ENCODE measurements around the gene ADSL.

The ADSL gene

DNA sequence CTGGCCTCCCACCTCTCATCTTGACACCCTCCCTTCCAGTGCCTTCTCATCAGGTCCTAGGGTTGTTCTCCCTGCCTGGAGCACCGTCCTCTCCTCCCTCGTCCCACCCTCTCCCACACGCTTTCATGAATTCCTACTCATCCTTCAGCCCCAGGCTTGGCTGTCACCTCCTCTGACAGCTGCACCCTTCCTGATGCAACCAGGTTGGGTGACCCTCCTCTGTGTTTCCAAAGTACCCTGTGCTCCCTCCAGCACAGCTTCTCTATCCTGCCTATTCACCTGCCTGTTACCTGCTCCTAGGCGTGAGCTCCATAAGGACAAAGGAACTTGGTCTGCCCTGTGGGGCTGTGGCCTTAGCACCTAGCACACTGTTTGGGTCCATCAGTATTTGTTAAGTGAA lies 82.5 kb downstream of the ADSL start:
- no peak overlapping the region for H3K27ac ChIP-seq
- H3K4me3 ChIP-seq = no peak overlapping the region

DNA sequence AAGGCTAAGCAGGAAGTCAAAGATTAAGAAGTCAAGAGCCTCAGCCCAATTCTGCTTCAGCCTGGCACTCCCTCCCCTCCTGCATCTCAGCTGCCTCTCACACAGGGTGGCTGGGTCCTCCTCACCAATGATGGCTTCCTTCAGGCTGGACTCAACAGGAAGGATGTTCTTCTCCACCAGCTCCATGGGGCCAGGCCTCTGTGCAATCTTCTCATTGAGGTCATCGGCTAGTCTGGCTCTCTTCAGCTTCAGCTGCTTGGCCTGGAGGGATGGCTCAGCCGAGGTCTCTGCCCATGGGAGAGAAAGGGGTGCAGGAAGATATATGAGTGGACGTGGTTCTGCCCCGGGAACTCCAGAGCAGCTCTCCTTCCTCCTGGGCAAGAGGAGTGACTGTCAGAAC lies 83.2 kb downstream of the ADSL start:
- H3K27ac ChIP-seq = no peak overlapping the region
- no peak overlapping the region for H3K4me3 ChIP-seq

DNA sequence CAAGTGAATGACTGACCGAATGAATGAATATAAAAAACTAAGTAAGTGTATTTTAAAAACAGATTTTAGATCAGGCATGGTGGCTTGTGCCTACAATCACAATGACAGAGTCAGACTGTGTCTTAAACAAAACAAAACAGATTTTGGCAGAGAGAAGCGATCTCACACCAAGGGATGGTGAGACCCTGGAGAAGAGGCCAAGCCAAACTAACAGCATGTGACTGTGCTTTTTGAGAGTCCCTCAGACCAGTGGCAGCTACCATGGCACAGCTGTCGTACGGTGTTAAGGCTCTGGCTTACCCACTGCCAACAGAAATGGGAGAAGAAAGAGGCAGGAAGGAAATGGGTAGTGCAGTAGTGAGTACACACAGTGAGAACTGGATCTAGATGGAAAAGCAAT lies 84.7 kb downstream of the ADSL start:
- Histone ChIP-seq H3K27ac (peak overlapping the region in 1 of 21 experiments; percentile 5), H3K4me3 (no peak overlapping the region)

DNA sequence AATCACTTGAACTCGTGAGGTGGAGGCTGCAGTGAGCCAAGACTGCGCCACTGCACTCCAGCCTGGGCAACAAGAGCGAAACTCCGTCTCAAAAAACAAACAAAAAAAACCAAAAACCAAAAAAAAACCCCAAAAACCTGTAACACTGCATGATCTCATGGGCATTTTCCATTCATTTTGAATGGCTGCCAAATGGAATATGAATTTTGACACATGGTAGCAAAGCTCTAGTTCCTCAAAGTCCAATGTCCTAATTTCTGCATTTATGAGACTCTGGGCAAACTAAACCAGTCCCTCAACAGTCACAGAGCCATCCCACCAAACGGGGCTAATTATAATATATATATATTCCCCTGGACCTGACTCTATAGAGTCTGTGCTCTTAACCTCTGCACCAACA lies 85.9 kb downstream of the ADSL start:
- H3K27ac ChIP-seq = peak overlapping the region in 1 of 21 experiments; percentile 40

DNA sequence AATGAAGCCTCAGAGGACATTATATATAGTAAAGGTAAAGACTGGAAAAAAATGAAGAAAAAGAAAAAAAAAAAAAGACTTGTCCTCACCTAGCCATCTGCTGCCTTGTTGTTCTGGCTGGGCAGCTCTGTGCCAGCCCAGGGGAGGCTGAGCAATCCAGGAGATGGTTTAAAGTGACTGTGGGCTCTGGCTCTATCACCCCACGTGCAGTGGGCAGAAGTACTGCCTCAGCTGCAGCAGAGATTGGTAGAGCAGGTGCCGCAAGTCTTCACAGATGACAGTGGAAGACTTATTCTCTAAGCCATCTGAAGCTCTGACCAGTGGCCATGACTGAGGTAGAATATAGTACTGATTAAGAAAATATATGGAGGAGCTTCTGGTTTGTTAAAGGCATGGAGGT lies 86.3 kb downstream of the ADSL start:
- H3K27ac ChIP-seq = peak overlapping the region in 2 of 21 experiments; percentile 2 to 40
- no peak overlapping the region for H3K4me3 ChIP-seq

More for the DNA sequence above, 85.9 kb downstream of the ADSL start:
- H3K4me3 ChIP-seq = no peak overlapping the region

DNA sequence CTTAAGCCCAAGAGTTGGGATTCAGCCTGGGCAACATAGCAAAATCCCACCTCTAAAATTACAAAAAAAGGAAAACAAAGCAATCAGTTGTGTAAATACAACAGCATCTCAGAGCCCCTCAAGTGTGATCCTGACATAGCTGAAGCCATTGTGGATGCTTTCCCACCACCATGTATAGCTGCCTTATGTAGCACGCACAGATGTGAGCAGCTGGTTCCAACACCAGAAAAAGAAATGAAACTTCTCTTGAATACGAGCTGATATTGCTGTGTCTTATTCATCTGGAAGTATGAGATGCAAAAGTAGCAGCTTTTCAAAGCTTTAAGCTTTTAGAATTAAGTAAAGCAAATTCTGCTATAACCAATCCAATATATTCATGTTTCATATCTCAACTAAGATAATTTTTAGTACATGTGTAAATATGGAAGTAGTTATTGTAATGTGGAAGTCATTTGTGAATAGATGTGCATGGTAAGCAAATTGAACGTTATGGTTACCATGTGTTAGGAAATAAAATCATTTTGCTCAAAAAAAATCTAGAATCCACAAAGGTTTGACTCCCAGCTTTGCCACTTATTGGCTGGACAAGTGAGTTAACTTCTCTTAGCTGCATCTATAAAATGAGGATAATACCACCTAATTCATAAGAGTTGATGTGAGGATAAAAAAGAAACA lies 87.3 kb downstream of the ADSL start:
- peak overlapping the region in 5 of 21 experiments; percentile 2 to 75 (median 35) for H3K27ac ChIP-seq
- H3K4me3 ChIP-seq = no peak overlapping the region

DNA sequence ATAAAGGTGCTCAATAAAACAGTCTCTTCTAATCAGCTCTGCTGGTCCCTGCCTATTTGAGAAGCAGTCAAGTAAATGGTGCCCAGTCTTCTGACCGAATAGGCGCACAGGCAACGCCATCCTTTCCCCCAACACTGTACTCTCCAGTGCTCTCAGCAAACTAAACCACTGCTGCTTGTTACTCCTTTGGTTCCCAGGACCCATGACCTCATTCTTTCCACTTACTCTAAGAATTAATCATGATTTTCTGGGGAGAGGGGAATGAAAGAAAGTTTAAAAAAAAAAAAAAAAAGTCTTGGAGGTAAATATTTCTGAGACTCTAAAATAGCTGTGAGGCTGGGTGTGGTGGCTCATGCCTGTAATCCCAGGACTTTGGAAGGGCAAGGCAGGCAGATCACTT lies 87.8 kb downstream of the ADSL start:
- H3K27ac ChIP-seq = peak overlapping the region in 8 of 21 experiments; percentile 2 to 75 (median 38)

DNA sequence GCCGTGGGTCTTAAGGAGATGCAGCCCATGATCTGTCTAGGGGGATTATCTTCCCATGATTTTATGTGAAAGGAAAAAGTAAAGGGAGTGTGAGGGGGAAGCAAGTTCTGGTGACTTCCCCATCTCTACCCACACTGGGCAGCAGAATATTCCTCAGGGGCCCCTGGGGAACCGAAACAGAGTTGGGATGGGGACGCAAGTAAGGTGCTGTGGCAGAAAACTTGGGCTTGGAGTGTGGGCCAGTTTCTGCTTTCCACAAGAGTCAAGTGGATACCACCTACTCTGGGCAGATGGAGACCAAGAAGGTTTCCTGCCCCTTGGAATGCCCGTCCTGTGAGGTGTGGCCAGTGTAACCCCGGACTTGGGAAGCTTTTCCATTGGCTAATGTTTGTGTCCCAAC lies 88.4 kb downstream of the ADSL start:
- H3K27ac ChIP-seq = peak overlapping the region in 6 of 21 experiments; percentile 10 to 75 (median 30)
- H3K4me3 ChIP-seq = no peak overlapping the region

More for the DNA sequence above, 87.8 kb downstream of the ADSL start:
- H3K4me3 ChIP-seq = no peak overlapping the region

DNA sequence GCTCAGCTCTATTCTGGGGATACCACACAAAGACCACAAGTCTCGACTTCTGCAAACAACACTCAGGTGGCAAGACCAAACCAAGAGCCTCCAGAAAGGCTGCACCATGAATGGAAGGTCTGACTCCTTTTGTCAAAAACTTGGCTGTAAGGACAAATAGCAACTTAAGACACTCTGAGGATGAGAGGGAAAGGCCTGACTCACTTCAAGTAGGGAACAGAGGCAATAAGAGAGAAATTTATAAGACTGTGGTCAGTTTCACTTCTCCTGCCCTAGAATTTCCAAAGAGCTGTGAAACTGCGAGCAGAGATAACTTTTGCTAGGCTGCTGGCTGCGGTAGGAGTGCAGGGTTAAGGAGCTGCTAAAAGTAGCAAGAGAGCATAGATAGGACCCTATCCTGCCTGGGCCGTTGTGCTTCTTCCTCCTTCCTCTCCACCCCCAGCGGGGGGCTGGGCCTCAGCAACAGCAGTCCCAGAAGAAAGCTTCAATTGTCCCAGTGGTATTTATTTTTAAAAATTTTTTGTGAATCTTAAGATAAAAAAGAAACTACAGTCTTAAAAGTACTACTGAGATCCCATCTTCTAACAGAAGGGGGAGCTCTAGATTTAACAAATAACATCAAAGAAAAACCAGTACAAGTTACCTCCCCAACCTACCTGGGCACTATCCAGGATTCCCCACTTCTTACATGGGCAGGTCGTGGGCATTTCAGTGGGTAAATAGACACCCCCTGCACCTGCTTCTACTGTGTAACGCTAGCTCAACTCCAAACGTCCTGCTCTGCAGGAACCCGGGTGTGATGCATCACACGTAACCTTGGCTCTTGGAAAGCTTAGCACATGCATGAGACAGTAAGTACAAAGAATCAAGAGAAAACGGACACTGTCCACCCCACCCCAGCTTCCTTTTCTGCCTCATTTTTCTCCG lies 90.5 kb downstream of the ADSL start:
- Histone ChIP-seq H3K4me3 (no peak overlapping the region), H3K27ac (peak overlapping the region in 17 of 21 experiments; percentile 1 to 77 (median 62))

All from skin epidermis (tissue), 12 donors.